ACC112 (cell line): ENCODE data around the gene ARHGEF40.

Experiments
- H2AFZ ChIP-seq: fragments of 200-600 bp; sonication (generic); one replicate; pipeline ENCODE4 v1.6.0; 2017; ENCODE audit warnings: antibody characterized with exemption, low read length; ENCODE audit not compliant: unreplicated experiment
- H3K27ac ChIP-seq: fragments of 200-600 bp; sonication (generic); 2 replicates; pipeline ENCODE4 v1.5.1; 2014; ENCODE audit warnings: low read depth, mild to moderate bottlenecking, antibody characterized with exemption, low read length, moderate library complexity
- H3K27me3 ChIP-seq: fragments of 200-600 bp; sonication (generic); 2 replicates; pipeline ENCODE4 v1.6.1; 2014; ENCODE audit warnings: mild to moderate bottlenecking, antibody characterized with exemption, low read length, moderate library complexity, mixed read lengths; ENCODE audit not compliant: insufficient read depth
- H3K36me3 ChIP-seq: fragments of 200-600 bp; sonication (generic); 2 replicates; pipeline ENCODE4 v1.6.1; 2016; ENCODE audit warnings: mild to moderate bottlenecking, antibody characterized with exemption, low read length, moderate library complexity, mixed read lengths; ENCODE audit not compliant: insufficient read depth
- H3K4me1 ChIP-seq: fragments of 200-600 bp; sonication (generic); one replicate; pipeline ENCODE4 v1.6.1; 2016; ENCODE audit warnings: low read length, mixed read lengths; ENCODE audit not compliant: insufficient read depth, unreplicated experiment, control insufficient read depth
- H3K4me3 ChIP-seq: fragments of 200-600 bp; sonication (generic); 2 replicates; pipeline ENCODE4 v1.5.1; 2014; ENCODE audit warnings: mild to moderate bottlenecking, low read depth, low read length
- H3K79me2 ChIP-seq: fragments of 200-600 bp; sonication (generic); one replicate; pipeline ENCODE4 v1.6.0; 2016; ENCODE audit warnings: low read length; ENCODE audit not compliant: control insufficient read depth, unreplicated experiment, insufficient read depth

ARHGEF40 gene

DNA sequence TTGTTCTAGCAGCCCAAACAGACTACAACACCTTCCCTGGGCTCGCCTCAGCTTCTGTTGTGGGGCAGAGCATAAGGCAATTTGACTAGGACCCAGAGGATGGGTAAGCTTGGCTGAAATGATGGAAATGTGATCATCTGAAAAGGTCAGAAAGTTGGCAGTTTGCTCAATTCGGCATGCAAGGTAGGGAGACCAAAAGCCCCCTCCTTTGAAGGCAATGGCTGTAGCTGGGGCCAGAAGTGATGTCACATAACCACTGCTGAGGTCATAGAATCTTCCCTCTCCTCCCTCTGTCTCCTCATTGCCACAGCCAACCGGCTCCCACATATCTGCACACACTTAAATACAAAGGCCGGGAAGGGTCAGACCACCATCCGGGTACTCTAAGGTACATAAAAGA, 40.2 kb upstream of the ARHGEF40 start, which contains the start of gene TPPP2:
TPPP2 (plus strand) TSS at position 301 of the 400 bp plus-strand sequence. CDS start 365 bp downstream, outside the sequence.
- Histone ChIP-seq H3K4me1 (no peaks in the 10 kb centered on the region), H3K27me3 (peaks cover 84% of the 10 kb centered on the region), H3K4me3 (no peak within 1 kb of the TSS), H2AFZ (no peak within 1 kb of the TSS), H3K36me3 (no peaks in the 10 kb centered on the region), H3K79me2 (no peaks in the 10 kb centered on the region), H3K27ac (no peak within 1 kb of the TSS)

DNA sequence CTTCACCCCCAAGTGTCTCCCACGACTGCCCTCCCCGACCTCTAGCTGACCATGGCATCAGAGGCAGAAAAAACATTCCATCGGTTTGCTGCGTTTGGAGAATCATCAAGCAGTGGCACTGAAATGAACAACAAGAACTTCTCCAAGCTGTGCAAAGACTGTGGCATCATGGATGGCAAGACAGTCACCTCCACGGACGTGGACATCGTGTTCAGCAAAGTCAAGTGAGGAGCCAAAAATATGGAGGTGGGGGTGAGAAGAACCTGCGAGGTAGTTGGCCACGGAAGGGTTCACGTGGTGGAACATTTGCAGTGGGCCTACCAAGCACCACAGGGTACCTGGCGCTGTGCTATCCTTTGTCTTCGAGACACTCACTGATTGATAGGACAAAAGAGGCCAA, 39.6 kb upstream of the ARHGEF40 start:
- Histone ChIP-seq H3K4me1 (no peaks in the 10 kb centered on the region), H3K79me2 (no peaks in the 10 kb centered on the region), H2AFZ (no peak overlapping the region), H3K4me3 (no peak overlapping the region), H3K36me3 (no peaks in the 10 kb centered on the region), H3K27ac (no peak overlapping the region), H3K27me3 (peaks cover 85% of the 10 kb centered on the region)

DNA sequence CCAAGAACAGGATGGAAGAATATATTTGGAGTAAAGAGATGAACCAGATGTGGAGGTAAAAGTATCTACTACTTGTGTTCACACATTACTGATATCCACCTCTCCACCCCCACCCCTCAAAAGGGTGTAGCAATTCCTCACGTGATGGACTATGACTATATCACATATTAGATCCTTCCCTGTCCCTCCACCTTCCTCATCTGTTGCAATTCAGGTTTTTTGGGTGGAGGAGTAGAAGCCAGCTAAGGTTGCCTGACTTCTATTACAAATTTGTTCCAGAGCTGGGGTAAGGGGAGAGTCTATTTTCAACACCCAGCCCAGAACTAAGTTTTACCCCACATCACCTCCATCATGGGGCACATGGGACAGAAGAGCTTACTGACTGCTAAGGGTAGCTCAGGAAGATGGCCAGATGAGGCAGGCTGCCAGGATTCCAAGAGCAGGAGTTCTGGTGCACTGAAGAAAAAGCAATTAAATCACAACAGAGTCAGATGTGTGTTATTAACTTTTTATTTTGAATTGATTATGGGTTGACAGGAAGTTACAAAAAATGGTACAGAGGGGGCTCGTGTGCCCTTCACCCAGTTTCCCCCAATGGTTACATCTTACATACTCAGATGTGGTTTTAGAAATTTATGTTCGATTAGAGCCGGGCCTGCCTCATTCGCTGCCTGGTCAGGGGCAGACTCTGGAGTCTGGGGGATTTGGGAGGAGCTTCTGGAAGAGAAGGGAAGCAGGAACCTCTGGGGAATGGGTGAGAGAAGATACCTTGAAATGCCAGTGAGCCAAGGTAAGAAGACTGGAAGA, 37.6 kb upstream of the ARHGEF40 start:
- Histone ChIP-seq H3K36me3 (no peaks in the 10 kb centered on the region), H3K27ac (no peak overlapping the region), H3K79me2 (no peaks in the 10 kb centered on the region), H2AFZ (no peak overlapping the region), H3K4me1 (no peaks in the 10 kb centered on the region), H3K27me3 (peaks cover 83% of the 10 kb centered on the region), H3K4me3 (no peak overlapping the region)

DNA sequence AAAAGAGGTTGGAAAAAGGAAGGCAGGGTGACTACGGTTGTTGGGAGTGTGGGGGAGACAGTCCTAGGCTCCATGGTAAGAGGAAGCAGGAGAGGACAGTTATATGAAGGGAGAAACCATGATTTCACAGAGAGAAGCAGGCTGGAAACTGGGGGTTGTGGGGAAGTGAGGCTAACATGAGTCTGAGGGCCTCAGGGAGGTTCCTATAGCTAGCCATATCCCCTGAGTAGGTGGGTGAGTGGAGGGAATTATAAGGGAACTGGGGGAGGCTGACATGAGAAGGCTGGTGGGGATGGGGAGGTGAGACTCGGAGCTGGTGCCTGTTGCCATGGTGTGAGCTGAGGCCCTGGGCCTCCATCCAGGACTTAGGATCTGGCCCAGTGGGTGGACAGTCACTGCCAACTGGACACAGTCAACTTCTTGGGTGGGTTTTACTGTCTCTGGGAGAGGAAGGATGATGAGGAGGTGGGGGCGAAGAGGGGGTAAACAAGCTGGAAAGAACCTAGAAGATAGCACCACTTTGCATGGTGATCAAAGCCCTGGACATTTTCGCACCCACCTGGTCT, 36.9 kb upstream of the ARHGEF40 start:
- Histone ChIP-seq H3K4me1 (no peaks in the 10 kb centered on the region), H3K27ac (no peak overlapping the region), H3K27me3 (peaks cover 83% of the 10 kb centered on the region), H3K4me3 (no peak overlapping the region), H3K36me3 (no peaks in the 10 kb centered on the region), H3K79me2 (no peaks in the 10 kb centered on the region), H2AFZ (no peak overlapping the region)

DNA sequence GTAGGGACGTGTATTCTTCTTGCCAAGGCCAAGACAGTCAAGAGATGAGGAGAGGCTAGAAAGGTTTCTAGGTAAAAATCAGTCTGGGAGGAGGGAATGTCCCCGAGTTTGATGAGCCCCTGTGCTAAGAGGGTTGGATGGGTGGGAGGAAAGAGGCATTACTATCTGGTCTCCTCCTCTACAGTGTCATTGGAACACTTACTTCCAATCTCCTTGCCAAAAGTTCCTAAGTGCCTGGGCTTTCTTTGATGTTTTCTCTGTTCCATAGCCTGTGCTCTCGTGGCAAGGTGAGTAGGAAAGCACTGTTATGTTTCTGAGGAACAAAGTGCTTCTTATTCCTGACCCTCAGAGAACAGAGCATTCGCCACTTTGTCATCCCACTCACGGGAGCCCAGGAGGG, 35.4 kb upstream of the ARHGEF40 start, which contains the start of gene RNASE13:
RNASE13 (minus strand) TSS at position 101 of the 400 bp plus-strand sequence. CDS start 519 bp downstream, outside the sequence.
- no peaks in the 10 kb centered on the region for H3K4me1 ChIP-seq
- H2AFZ ChIP-seq = no peak within 1 kb of the TSS
- peaks cover 74% of the 10 kb centered on the region for H3K27me3 ChIP-seq
- no peaks in the 10 kb centered on the region for H3K79me2 ChIP-seq
- H3K4me3 ChIP-seq = no peak within 1 kb of the TSS
- no peaks in the 10 kb centered on the region for H3K36me3 ChIP-seq
- H3K27ac ChIP-seq = no peak within 1 kb of the TSS

DNA sequence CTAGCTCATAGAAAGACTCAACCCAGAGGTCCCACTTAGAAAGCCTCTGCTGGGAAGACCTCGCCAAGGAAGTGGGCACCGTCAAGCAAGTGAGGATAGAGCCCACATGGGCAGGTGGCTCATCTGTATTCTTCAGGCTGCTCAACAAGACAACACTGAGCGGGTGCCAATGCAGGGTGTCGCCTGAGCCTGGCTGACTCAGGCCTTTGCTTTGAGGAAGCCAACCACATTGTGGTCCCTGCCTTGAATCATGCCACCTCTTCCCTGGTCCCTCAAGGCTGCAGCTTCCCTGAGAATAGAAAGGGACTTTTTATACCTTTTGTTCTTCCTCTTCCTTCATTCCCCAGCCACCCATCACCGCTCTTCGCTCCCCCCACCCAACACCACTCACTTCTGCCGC, 33.4 kb upstream of the ARHGEF40 start:
- H3K36me3 ChIP-seq = no peaks in the 10 kb centered on the region
- no peaks in the 10 kb centered on the region for H3K79me2 ChIP-seq
- peaks cover 54% of the 10 kb centered on the region for H3K27me3 ChIP-seq
- H2AFZ ChIP-seq = no peak overlapping the region
- H3K4me3 ChIP-seq = no peak overlapping the region
- no peak overlapping the region for H3K27ac ChIP-seq
- H3K4me1 ChIP-seq = peaks cover 6% of the 10 kb centered on the region

DNA sequence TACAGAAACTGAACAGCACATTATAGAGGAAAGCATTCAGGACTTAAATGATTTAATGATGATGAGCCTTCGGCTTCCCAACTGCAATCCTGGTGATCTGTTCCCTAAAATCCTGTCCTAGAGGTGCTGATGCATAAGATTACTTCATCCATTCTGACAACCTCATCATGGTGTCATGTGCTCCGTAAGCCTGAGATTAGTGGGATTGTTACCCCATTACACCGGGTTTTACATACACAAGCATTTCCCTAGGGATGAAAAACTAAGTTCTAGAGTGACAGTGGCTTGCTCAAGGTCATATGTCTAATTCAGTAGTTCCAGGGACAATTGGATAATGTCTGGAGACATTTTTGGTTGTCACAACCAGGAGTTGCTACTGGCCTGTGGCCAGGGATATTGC, 32.9 kb upstream of the ARHGEF40 start:
- no peak overlapping the region for H3K4me3 ChIP-seq
- H3K79me2 ChIP-seq = no peaks in the 10 kb centered on the region
- H2AFZ ChIP-seq = no peak overlapping the region
- H3K4me1 ChIP-seq = peaks cover 10% of the 10 kb centered on the region
- no peaks in the 10 kb centered on the region for H3K36me3 ChIP-seq
- peaks cover 50% of the 10 kb centered on the region for H3K27me3 ChIP-seq
- no peak overlapping the region for H3K27ac ChIP-seq

DNA sequence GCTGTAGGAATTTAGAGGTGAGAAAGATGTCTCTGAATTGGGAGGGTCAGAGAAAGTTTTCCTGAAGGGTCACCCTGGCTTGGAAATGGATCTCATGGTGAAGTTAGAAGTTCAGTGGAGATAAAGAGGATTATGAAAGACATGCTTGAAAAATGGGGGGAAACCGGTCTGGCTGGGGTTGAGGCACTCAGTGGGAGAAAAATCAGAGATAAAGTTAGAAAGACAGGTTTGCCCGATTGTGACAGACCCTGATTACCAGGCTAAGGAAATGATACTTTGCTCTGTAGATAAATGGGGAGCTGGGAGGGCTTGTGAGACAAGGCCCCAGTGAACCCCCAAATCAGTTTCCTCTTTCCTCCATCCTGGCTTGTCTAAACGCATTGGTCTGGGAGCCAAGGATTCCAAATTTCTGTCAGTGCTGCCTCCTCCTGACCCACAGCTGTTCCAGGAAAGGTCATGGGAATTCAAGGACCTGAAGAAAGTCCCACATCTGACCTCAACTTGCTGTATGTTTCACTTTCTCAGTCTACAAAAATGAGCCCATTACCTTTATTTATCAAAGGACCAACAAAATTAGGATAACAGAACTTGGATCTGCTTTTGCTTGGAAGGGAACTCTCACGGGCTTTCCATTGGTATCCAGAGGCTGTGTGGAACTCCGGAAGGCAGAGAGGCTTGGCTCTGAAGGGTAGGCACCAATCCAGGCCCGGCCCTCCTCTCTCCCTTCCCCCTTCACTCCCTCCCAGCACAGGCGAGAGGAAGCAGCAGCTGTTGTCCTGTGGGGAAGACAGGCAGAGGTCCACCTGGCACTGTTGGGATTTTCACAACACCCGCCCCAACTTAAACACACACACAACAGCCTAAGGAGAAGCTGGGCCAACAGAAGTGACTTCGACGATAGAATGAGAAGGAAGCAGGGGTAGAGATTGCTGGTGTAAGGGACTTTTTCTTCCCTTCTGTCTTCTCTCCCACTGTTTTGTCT, 31.4 kb upstream of the ARHGEF40 start:
- Histone ChIP-seq H2AFZ (no peak overlapping the region), H3K27ac (no peak overlapping the region), H3K36me3 (no peaks in the 10 kb centered on the region), H3K27me3 (peaks cover 34% of the 10 kb centered on the region), H3K79me2 (no peaks in the 10 kb centered on the region), H3K4me1 (peaks cover 10% of the 10 kb centered on the region), H3K4me3 (no peak overlapping the region)

DNA sequence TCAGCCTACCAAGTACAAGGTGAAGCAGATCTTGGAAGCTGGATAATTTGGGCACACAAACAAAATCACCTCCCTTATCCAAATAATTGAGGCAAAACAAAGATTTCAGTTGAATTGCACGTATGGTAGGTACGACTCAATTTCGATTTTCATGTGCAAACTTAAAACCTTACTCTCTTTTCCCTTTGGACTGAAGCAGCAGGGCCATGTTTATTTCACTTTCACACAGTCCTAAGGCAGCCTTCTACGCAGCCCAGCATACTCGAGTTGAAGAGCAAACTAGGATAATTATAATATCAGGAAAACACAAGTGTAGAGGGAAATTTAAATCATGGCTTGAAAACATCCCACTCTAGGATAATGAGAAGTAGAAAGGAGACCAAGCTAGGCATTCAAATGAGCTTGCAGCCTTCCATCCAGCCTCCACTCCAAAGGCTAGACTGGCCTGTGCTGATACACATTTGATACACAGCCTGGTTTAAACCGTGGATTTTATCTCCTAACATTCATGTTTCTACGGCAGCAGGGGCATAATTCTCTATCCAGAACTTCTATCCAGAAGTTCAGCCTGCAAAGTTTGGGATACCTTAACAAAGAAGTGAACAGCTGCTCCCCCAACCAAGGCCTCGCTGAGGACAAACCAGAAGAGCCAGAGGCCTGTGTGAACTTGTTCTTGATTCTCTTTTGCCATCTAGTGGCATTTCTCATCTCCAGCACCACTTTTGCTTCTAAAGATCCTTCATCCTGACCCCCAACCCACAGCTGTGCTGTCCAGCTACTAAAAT, 30.3 kb upstream of the ARHGEF40 start:
- Histone ChIP-seq H3K79me2 (no peaks in the 10 kb centered on the region), H2AFZ (no peak overlapping the region), H3K4me3 (no peak overlapping the region), H3K36me3 (no peaks in the 10 kb centered on the region), H3K4me1 (peaks cover 10% of the 10 kb centered on the region), H3K27ac (no peak overlapping the region), H3K27me3 (peaks cover 24% of the 10 kb centered on the region)
